Caco-2 (cell line): ENCODE results near the gene CDH13. TPM values are rescaled to one million over a fixed set of nuclear protein-coding genes. Genes with fewer than 3 reads are reported as not detected.

Experiments used
- BruUV-seq: library from RNA; stranded (reverse); fragments of 400-500 nt; replicated peaks from 2 replicates; lab custom pipeline; 2021; lab: Mats Ljungman, UMichigan
- CTCF ChIA-PET: fragments of 300-600 bp; sonication (Branson Sonifier 250); formaldehyde crosslinking; loops from one replicate; lab custom pipeline; 2022; ENCODE audit warnings: antibody characterized with exemption; lab: Charles Lee
- POLR2A ChIA-PET: fragments of 300-600 bp; sonication (Branson Sonifier 250); formaldehyde crosslinking; loops from one replicate; lab custom pipeline; 2022; ENCODE audit warnings: antibody characterized with exemption; lab: Charles Lee
- DNase-seq, 2 experiments: peaks; one replicate each; pipeline versions ENCODE4 v3.0.0 to v3.0.0-alpha.2; 2020 to 2022
- H3K27me3 ChIP-seq: replicated peaks from 2 replicates; pipeline ENCODE4 v1.6.0; 2011; ENCODE audit warnings: low read length; ENCODE audit not compliant: control insufficient read depth, insufficient read depth
- H3K36me3 ChIP-seq: 2 replicates; pipeline ENCODE4 v1.5.1; 2011; ENCODE audit warnings: low read length; ENCODE audit not compliant: control insufficient read depth, insufficient read depth
- H3K4me1 ChIP-seq: fragments of 250-450 bp; sonication (Bioruptor Pico); 2 replicates; pipeline ENCODE4 v1.5.1; 2020; ENCODE audit warnings: mild to moderate bottlenecking
- H3K4me3 ChIP-seq: 2 replicates; pipeline ENCODE4 v1.5.1; 2011; ENCODE audit warnings: low read depth, mild to moderate bottlenecking, control low read depth, low read length
- H3K9me3 ChIP-seq: fragments of 250-450 bp; sonication (Bioruptor Pico); 2 replicates; pipeline ENCODE4 v1.5.1; 2020; ENCODE audit warnings: mild to moderate bottlenecking, moderate library complexity
- H3K27ac Mint-ChIP-seq: one replicate; pipeline ENCODE4 v1.8.0; 2022; ENCODE audit warnings: mixed read lengths; ENCODE audit not compliant: unreplicated experiment
- H3K27me3 Mint-ChIP-seq: one replicate; pipeline ENCODE4 v1.8.0; 2022; ENCODE audit warnings: mixed read lengths; ENCODE audit not compliant: insufficient read depth, unreplicated experiment
- H3K36me3 Mint-ChIP-seq: one replicate; pipeline ENCODE4 v1.8.0; 2022; ENCODE audit warnings: mild to moderate bottlenecking, mixed read lengths; ENCODE audit not compliant: insufficient read depth, unreplicated experiment
- H3K4me1 Mint-ChIP-seq: one replicate; pipeline ENCODE4 v1.8.0; 2022; ENCODE audit warnings: low read depth, mixed read lengths; ENCODE audit not compliant: unreplicated experiment
- H3K4me3 Mint-ChIP-seq: one replicate; pipeline ENCODE4 v1.8.0; 2022; ENCODE audit warnings: mild to moderate bottlenecking, moderate library complexity, mixed read lengths; ENCODE audit not compliant: unreplicated experiment
- H3K9me3 Mint-ChIP-seq: one replicate; pipeline ENCODE4 v1.8.0; 2022; ENCODE audit warnings: mixed read lengths; ENCODE audit not compliant: unreplicated experiment
- CTCF ChIP-seq, 2 experiments: fragments of 200-600 bp in 1 of 2; IDR thresholded peaks; 1 replicate in 1 of 2; 2 replicates in 1 of 2; pipeline versions ENCODE4 v1.5.1 to v1.8.0; 2011 to 2022; ENCODE audit warnings: antibody characterized with exemption in 1 of 2, control low read depth in 1 of 2, inconsistent platforms in 1 of 2, low read depth in 1 of 2, low read length in 1 of 2, mild to moderate bottlenecking in 1 of 2, moderate library complexity in 1 of 2; ENCODE audit not compliant: insufficient read depth in 1 of 2, severe bottlenecking in 1 of 2, unreplicated experiment in 1 of 2
- intact Hi-C: fragments of 100-400 bp; cut with micrococcal nuclease; formaldehyde crosslinking; loops from one replicate; pipeline ENCODE4 v1.10.0; 2022; ENCODE audit not compliant: unreplicated experiment
- total RNA-seq: library from RNA; stranded (reverse); gene quantifications from 2 replicates; pipeline ENCODE4 v1.2.3, GENCODE V29; 2022

CDH13 gene
- total RNA-seq, 1 experiment from 2014 or later = 2.2 TPM

GRCh38 chr16:83630979-83631378, 1004.2 kb downstream of the CDH13 start:
- H3K9me3 ChIP-seq = no peaks in the 10 kb centered on the region
- Mint-ChIP-seq H3K4me3 (no peak overlapping the region), H3K27ac (no peak overlapping the region), H3K27me3 (peaks cover 6% of the 10 kb centered on the region), H3K36me3 (no peaks in the 10 kb centered on the region), H3K4me1 (no peaks in the 10 kb centered on the region), H3K9me3 (no peaks in the 10 kb centered on the region)
- no peaks in the 10 kb centered on the region; the same call in none of the 2 replicates for H3K27me3 ChIP-seq
- intact Hi-C loops = no loop called here
- no peak for TF ChIP-seq CTCF (IDR thresholded peaks at IDR 0.05; ENCODE audit: insufficient read depth in 1 of 2, low read depth in 1 of 2, low read length in 1 of 2, severe bottlenecking in 1 of 2, unreplicated experiment in 1 of 2)
- no peak overlapping the region for H3K4me3 ChIP-seq
- H3K4me1 ChIP-seq = peaks cover 5% of the 10 kb centered on the region; the same call in 1 of the 2 replicates
- no peaks in the 10 kb centered on the region for H3K36me3 ChIP-seq
- DNase-seq = no peak
- CTCF ChIA-PET = no interaction called here
- BruUV-seq = no TSS peak
- POLR2A ChIA-PET = no interaction called here

- CTCF ChIA-PET = no interaction called here
- H3K27me3 Mint-ChIP-seq = peaks cover 6% of the 10 kb centered on the region
- intact Hi-C loops = no loop called here
Measured at GRCh38 chr16:83633286-83633685, 1006.5 kb downstream of the CDH13 start.

GRCh38 chr16:83648347-83648746, 1021.6 kb downstream of the CDH13 start:
- Mint-ChIP-seq H3K27me3 (peaks cover 11% of the 10 kb centered on the region), H3K4me3 (no peak overlapping the region), H3K27ac (no peak overlapping the region), H3K9me3 (peaks cover 11% of the 10 kb centered on the region), H3K4me1 (no peaks in the 10 kb centered on the region), H3K36me3 (no peaks in the 10 kb centered on the region)
- POLR2A ChIA-PET = no interaction called here
- Histone ChIP-seq H3K36me3 (no peaks in the 10 kb centered on the region), H3K4me1 (no peaks in the 10 kb centered on the region), H3K9me3 (no peaks in the 10 kb centered on the region), H3K4me3 (no peak overlapping the region), H3K27me3 (no peaks in the 10 kb centered on the region)
- intact Hi-C loops = no loop called here
- CTCF ChIA-PET = no interaction called here
- no TSS peak for BruUV-seq
- TF ChIP-seq CTCF (IDR thresholded peaks at IDR 0.05; ENCODE audit: insufficient read depth in 1 of 2, low read depth in 1 of 2, low read length in 1 of 2, severe bottlenecking in 1 of 2, unreplicated experiment in 1 of 2) = no peak
- DNase-seq = no peak

More at GRCh38 chr16:83633286-83633685, 1006.5 kb downstream of the CDH13 start:
- H3K36me3 Mint-ChIP-seq = no peaks in the 10 kb centered on the region
- H3K36me3 ChIP-seq = no peaks in the 10 kb centered on the region
- H3K27ac Mint-ChIP-seq = no peak overlapping the region
- no peak overlapping the region for H3K4me3 Mint-ChIP-seq
- POLR2A ChIA-PET = no interaction called here
- DNase-seq = no peak
- H3K4me1 Mint-ChIP-seq = no peaks in the 10 kb centered on the region
- no TSS peak for BruUV-seq
- no peak overlapping the region for H3K4me3 ChIP-seq
- H3K9me3 ChIP-seq = no peaks in the 10 kb centered on the region
- peaks cover 11% of the 10 kb centered on the region; the same call in 1 of the 2 replicates for H3K4me1 ChIP-seq
- H3K27me3 ChIP-seq = no peaks in the 10 kb centered on the region; the same call in none of the 2 replicates
- no peak for TF ChIP-seq CTCF (IDR thresholded peaks at IDR 0.05; ENCODE audit: insufficient read depth in 1 of 2, low read depth in 1 of 2, low read length in 1 of 2, severe bottlenecking in 1 of 2, unreplicated experiment in 1 of 2)
- no peaks in the 10 kb centered on the region for H3K9me3 Mint-ChIP-seq
